Hepatocyte (in vitro differentiated cells): ENCODE measurements around the gene ARID1A.

ENCODE experiments used
- EZH2phosphoT487 ChIP-seq: fragments of 200-600 bp; sonication (generic); IDR thresholded peaks from one replicate; pipeline ENCODE4 v1.6.1; 2018; ENCODE audit warnings: antibody characterized with exemption, mild to moderate bottlenecking, low read depth, moderate library complexity; ENCODE audit not compliant: unreplicated experiment, severe bottlenecking
- TF ChIP-seq, protein P1 (sequence below): fragments of 200-600 bp; sonication (generic); IDR thresholded peaks from 2 replicates; pipeline ENCODE4 v1.5.1; 2016; ENCODE audit warnings: antibody characterized with exemption, mild to moderate bottlenecking; ENCODE audit not compliant: poor library complexity

DNA sequence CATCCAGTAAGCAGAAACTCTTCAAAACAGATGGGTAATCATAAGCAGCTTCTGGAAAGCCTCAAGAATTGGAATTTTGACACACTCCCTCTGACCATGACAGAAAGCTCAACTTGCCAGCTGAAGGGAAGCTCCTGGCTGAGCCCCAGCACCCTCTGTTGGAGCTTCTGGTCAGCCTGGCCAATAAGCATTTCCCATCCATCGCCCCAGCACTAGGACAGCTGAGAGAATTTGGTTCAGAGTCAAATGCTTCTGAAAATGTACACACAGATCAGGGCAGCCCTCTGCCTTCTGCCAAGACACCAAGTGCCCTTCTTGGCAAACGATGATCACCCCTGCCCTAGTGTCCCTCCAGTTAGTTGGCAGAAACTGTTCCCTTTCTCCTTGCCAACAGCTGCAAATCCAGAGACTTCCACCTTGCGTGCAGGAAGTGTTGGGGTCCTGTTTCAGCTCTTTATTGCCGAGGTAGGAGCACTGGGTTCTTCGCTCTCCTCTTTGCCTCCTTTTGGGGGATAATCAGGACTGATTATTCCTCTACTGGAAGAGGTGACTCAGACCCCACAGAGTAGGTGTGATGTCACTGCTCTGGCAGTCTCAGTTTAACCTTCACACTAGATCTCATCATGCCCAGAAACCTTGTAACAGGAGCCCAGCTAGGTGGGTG is 103.8 kb downstream of the ARID1A start:
- TF ChIP-seq, protein P1, sequence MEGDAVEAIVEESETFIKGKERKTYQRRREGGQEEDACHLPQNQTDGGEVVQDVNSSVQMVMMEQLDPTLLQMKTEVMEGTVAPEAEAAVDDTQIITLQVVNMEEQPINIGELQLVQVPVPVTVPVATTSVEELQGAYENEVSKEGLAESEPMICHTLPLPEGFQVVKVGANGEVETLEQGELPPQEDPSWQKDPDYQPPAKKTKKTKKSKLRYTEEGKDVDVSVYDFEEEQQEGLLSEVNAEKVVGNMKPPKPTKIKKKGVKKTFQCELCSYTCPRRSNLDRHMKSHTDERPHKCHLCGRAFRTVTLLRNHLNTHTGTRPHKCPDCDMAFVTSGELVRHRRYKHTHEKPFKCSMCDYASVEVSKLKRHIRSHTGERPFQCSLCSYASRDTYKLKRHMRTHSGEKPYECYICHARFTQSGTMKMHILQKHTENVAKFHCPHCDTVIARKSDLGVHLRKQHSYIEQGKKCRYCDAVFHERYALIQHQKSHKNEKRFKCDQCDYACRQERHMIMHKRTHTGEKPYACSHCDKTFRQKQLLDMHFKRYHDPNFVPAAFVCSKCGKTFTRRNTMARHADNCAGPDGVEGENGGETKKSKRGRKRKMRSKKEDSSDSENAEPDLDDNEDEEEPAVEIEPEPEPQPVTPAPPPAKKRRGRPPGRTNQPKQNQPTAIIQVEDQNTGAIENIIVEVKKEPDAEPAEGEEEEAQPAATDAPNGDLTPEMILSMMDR, result no peak
- TF ChIP-seq EZH2phosphoT487, result no peak
